ENCODE data around the gene NRN1.
"Not testable (repeated sequence)": the region's sequence is repeated elsewhere in the genome, so short reads cannot be mapped to it uniquely, and the experiment has no call there.

Gene NRN1

DNA sequence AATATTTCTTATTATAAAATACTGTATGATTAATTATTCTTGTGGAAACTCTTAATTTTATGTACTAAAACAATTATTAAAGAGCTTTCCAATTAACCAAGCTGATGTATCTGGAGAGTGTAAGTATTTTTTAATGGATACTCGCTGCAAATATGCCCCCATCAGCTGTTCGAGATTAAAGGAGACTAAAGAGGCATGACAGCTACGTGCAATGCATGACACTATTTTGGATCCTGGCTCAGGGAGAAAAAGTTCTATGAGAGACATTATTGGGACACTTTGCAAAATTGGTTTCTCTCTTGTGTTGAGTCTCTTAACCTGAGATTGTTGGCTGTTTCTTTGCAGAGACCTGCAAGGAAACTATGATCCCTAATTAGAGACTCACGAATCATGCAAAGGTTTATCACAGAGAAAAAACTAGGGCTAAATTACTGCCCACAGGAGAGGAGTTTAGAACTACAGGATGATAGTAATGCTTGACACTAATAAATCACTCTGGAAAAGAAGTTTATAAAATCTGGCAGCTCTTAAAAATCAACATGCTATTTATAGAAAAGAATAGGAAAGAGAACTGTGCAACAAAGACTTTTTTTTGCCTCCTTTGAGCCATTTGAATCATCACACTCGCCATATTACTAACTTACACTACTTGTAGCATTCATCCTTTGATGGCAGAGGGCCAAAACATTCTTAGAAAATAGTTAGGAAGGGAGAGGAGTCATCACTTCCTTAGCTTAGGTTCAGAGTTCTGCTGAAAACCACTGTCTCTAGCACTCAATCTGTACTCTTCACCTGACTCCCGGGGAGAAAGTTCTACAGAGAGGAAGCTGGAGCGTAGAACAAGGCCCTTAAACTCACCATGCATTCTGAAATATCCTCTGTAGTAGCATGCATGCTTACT lies 25.3 kb downstream of the NRN1 start:
- peak; percentile 23 for DNase-seq (ENCODE audit: low read depth)

DNA sequence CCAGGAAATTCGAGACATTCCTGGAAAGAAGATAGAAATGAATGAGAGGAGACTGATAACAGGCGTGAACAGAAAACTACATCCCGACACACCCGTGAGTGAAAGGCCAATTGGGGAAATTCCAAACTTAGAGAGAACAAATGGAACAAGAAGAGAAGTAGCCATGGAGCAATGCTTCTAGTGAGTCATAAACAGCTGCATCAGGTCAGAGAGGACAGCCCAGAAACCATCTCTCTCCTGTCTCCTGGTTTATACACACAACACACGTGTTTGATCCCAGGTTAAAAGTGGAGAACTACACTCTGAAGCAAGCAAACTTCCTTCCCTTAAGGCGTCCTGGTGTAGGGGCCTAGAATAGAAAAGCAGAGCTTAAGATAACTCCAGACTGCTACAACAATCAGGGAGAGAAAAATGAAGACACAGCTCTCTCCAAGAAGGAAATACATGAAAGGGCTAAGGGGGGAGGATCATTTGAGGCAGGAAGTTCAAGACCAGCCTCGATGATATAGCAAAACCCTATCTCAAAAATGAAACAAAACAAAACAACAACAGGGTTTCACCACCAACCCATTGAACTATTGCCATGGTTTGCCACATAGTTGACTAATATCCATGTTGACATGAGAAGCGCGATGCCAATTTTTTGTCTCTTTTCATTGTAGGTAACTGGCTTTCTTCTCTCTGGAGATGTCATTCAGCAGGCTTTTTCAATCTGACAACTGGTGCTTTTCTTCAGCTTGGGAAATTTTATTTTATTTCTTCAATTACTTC lies 26.9 kb downstream of the NRN1 start:
- DNase-seq (ENCODE audit: low read depth), result no peak

DNA sequence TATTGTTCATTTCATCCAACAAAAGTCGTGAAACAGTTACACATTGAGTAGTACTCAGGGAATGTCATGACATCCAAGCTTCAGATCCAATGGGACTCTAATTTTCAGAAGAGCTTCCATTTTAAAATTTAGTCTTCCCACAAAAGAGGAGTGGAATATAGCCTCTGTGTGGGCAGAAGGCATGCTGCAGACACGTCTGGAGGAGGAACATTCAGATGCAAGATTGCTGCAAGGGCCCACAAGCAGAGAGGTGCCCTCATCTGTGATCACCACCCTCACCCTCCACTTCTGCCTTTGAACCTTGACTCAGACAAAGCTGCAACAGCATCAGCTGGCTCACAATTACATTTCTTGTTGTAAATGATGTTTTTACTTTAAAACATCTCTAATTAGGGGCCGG lies 29.9 kb downstream of the NRN1 start:
- DNase-seq (ENCODE audit: low read depth), result no peak

DNA sequence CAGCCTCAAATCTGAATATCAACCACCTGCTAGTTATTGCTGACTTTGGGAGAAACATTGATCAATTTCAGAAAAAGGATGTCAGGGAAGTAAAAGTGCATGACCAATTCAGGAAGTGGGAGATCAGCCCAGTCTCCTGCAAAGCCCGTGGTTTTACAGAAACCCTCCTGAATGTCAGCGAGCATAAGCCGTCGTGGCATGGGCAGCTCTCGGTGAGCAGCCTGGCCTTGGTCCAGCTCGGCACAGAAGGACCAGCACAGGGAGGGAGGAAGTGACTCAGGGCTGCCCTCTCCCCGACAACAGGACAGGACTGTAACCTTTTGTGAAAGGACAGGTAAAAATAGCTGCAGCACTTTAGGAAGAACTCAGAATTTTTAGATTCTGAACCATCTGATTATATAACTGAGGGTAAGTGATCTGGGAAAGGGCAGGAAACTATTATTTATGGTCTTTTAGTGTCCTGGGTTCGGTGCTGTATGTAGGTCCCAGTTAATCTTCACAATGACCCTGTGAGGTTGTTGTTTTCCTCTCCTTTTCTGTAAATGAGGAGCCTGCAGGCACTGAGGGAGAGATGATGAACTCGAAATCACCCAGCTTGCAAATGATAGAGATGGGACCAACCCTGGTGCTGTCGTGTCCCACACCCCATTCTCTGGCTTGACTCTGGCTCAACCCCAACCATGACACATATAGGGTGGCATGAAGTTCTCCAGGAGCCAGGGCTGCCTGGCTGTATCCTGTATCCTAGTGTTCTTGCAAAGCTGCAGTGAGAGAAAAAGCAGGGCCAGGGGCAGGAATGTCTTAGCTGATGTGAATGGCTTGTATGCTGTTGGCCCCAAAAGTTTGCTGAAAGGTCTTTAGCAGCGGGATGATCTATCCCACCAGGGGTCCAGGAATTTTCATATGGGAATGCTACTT lies 37.6 kb downstream of the NRN1 start:
- no peak for DNase-seq (ENCODE audit: low read depth)

DNA sequence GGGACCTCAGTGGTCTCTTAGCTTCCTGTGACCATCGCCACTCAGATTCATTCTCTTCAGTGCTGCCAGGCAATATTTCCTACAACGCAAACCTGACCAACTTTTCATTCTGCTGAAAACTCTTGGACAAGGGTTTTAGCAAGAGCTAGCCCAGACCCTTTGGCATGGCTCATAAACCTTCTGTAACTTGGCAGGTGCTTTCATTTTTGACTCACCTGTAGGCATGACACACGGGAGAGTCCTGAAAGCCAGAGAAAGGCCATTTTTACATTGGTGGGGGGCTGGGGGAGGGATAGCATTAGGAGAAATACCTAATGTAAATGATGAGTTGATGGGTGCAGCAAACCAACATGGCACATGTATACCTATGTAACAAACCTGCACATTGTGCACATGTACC lies 38.7 kb downstream of the NRN1 start:
- DNase-seq (ENCODE audit: low read depth), result not testable (repeated sequence)

DNA sequence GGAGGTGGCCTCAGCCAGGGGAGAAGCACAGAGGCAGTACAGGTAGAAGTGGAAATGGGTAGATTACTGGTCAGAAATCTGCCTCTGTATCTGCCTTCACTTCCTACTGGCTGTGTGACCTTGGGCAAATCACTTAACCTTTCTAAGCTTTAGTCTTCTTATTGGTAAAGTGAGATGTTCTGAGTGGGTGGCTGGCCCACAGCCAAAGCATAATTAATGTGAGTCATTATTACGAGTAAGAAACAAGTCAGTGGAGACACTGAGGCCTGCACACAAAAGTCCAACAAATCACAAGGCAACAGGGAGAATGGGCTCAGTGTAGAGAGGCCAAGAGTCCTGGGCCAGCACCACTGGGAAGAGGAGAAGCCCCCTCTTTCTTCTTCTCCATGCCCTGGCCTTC lies 39.1 kb downstream of the NRN1 start:
- no peak for DNase-seq (ENCODE audit: low read depth)

DNA sequence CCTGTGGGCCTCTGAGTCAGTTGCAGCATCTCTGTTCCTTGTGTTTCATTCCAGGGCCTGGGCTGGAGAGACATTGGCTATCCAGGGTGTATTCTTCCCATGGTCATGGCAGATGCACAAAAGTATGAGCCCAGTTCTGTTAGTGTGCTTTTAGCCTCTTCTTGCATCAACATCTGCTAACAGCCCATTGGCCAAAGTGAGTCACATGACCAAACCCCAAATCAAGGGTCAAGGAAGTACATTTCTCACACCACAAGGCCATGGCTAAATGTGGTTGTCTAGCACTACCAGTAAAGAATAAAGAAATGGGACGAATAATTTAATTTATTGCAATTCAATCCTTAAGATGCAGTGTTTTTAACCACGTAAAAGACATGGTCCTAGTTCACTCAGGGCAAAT lies 43.9 kb downstream of the NRN1 start:
- no peak for DNase-seq (ENCODE audit: low read depth)

DNA sequence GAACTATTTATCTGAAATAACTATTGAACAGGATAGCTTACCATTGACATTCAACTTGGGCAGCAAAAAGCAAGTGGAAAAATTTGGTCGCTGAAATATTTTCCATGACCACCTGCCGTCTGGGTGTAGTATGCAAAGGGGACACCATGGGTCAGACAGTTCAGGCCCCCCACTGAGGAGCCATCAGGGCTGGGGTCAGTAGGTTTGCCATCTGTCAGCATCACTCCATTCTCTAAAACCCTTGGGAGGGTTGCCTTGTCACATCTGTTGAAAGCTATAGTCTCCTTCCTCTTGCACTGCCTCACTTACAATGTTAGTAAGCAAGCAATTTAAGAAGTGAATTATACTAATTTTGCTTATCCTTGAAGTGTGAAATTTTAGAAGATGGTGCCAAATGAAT lies 44.9 kb downstream of the NRN1 start:
- no peak for DNase-seq (ENCODE audit: low read depth)

DNA sequence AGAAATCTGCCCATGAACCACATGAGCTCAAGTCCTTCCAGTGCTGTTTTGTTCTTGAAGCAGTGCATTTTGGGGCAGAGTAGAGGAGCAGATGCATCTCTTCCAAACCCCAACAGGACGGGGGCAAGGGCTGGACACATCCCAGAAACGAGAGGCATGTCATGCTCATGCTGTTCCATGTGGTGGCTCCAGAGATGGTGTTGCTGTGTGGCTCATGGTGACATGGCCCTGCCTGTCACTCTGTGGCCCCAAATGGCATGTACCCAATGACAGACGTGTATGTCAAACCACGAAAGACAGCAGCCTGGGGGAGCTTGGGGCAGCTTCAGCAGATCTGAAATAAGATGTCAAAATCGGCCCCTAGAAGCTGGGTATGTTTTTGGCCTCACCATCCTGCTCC lies 46.3 kb downstream of the NRN1 start:
- DNase-seq (ENCODE audit: low read depth), result no peak

DNA sequence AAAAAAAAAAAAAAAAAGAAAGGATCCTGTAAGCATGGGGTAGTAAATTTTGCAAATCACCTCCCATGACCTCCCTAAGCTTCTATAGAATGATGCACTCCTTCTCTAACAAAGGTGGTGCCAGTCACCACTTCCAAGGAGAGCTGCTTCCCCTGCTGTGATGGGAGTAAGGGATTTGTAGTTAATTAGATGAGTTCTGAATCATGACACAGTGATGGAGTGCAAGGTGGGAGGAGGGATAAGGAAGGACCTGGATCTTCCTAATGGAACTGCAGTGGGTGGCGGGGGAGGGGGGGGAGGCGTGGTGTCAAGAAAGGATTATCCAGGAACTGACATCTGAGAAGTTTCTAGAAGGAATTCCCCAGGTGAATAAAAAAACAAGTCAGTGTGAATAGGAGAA lies 47.8 kb downstream of the NRN1 start:
- no peak for DNase-seq (ENCODE audit: low read depth)

DNA sequence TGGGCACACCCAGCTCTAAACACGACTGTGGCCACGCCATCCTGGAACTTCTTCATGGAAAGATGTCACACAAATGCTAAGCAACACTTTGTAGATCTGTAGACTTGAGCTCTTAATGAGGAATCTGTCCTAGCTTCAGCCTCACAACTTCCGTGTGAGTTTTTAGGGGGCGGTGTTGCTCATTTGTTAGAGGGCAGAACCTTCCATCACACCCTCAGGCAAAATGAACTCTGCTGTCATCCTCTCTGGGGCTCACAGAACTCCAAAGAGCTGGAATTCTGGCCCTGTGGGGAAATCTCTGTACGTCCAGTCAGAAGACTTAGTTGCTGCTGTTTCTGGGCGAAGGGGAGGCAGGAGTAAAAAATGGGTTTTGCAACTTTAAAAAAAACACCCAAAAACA lies 49.8 kb downstream of the NRN1 start:
- DNase-seq (ENCODE audit: low read depth), result no peak

DNA sequence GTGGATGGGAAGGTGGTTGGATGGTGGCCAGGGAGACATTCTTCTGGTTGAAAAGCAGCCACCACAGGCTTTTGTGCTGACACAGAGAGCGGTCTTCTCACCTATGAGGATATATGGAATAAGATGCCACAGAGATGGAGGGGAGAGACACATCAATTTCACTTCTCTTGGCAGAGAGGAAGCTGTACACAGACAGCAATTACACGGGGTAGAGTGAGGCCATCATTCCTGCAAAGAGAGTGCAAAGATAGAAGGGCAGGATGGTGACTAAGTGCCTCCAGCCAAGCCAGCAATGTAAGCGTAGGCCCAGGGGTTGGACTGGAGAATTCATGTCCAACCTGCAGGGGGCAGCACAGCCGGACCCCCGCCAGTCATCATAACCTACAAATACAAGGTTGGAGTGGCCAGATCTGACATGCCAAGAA lies 56.4 kb downstream of the NRN1 start:
- DNase-seq (ENCODE audit: low read depth), result no peak

Data from non-pigmented ciliary epithelial cell (primary cell).